Mesenchymal stem cell (in vitro differentiated cells and primary cell): ENCODE data around the gene TSSK3.

Source experiments
- DNase-seq: peaks from one replicate; pipeline ENCODE4 v3.0.0-alpha.2; 2013
- H2AFZ ChIP-seq: one replicate; pipeline ENCODE4 v1.6.1; 2013; ENCODE audit warnings: low read depth, mild to moderate bottlenecking, control low read depth, inconsistent platforms, low read length, moderate library complexity
- H2AK5ac ChIP-seq: 2 replicates; pipeline ENCODE4 v1.6.1; 2013; ENCODE audit warnings: low read length, moderate library complexity, mild to moderate bottlenecking, inconsistent platforms; ENCODE audit not compliant: severe bottlenecking
- H2BK120ac ChIP-seq: one replicate; pipeline ENCODE4 v1.6.1; 2013; ENCODE audit warnings: low read depth, mild to moderate bottlenecking, inconsistent platforms, low read length, moderate library complexity
- H2BK12ac ChIP-seq, 2 experiments: one replicate each; pipeline ENCODE4 v1.6.1; 2013; ENCODE audit warnings: inconsistent platforms in 2 of 2, low read length in 2 of 2, mild to moderate bottlenecking in 2 of 2, moderate library complexity in 2 of 2, control low read depth in 1 of 2
- H2BK15ac ChIP-seq: one replicate; pipeline ENCODE4 v1.6.1; 2013; ENCODE audit warnings: mild to moderate bottlenecking, low read depth, inconsistent platforms; ENCODE audit not compliant: poor library complexity, severe bottlenecking
- H2BK5ac ChIP-seq: 2 replicates; pipeline ENCODE4 v1.6.1; 2013; ENCODE audit warnings: low read depth, mild to moderate bottlenecking, low read length, control low read depth, inconsistent platforms; ENCODE audit not compliant: poor library complexity, severe bottlenecking
- H3K14ac ChIP-seq, 2 experiments: one replicate each; pipeline ENCODE4 v1.6.1; 2013; ENCODE audit warnings: inconsistent platforms in 2 of 2, low read length in 2 of 2, control low read depth in 1 of 2, mild to moderate bottlenecking in 1 of 2, moderate library complexity in 1 of 2
- H3K18ac ChIP-seq, 2 experiments: one replicate each; pipeline ENCODE4 v1.6.1; 2013; ENCODE audit warnings: inconsistent platforms in 2 of 2, low read length in 2 of 2, control low read depth in 1 of 2, low read depth in 1 of 2, mild to moderate bottlenecking in 1 of 2
- H3K23ac ChIP-seq, 2 experiments: one replicate each; pipeline ENCODE4 v1.6.1; 2013; ENCODE audit warnings: inconsistent platforms in 2 of 2, low read length in 2 of 2, mild to moderate bottlenecking in 2 of 2, moderate library complexity in 2 of 2, control low read depth in 1 of 2
- H3K27ac ChIP-seq: 2 replicates; pipeline ENCODE4 v1.5.1; 2013; ENCODE audit warnings: mild to moderate bottlenecking, moderate library complexity, low read length, control low read depth, inconsistent platforms; ENCODE audit not compliant: poor library complexity, severe bottlenecking
- H3K27me3 ChIP-seq, 2 experiments: 2 replicates each; pipeline versions ENCODE4 v1.6.1 to v1.7.0; 2013; ENCODE audit warnings: low read length in 2 of 2, mild to moderate bottlenecking in 2 of 2, moderate library complexity in 2 of 2, control low read depth in 1 of 2, inconsistent platforms in 1 of 2; ENCODE audit not compliant: control insufficient read depth in 1 of 2, insufficient read depth in 1 of 2
- H3K36me3 ChIP-seq, 2 experiments: 2 replicates each; pipeline versions ENCODE4 v1.6.1 to v1.7.0; 2013; ENCODE audit warnings: low read length in 2 of 2, control low read depth in 1 of 2, inconsistent platforms in 1 of 2, low read depth in 1 of 2, mild to moderate bottlenecking in 1 of 2; ENCODE audit not compliant: insufficient read depth in 2 of 2, control insufficient read depth in 1 of 2
- H3K4ac ChIP-seq, 2 experiments: one replicate each; pipeline ENCODE4 v1.6.1; 2013; ENCODE audit warnings: inconsistent platforms in 2 of 2, low read length in 2 of 2, mild to moderate bottlenecking in 2 of 2, moderate library complexity in 2 of 2, control low read depth in 1 of 2, low read depth in 1 of 2
- H3K4me1 ChIP-seq: 2 replicates; pipeline ENCODE4 v1.6.1; 2013; ENCODE audit warnings: low read depth, low read length, control low read depth; ENCODE audit not compliant: control insufficient read depth, insufficient read depth
- H3K4me2 ChIP-seq: 2 replicates; pipeline ENCODE4 v1.6.1; 2013; ENCODE audit warnings: low read length, mild to moderate bottlenecking, inconsistent platforms; ENCODE audit not compliant: poor library complexity, severe bottlenecking
- H3K4me3 ChIP-seq, 2 experiments: 2 replicates each; pipeline versions ENCODE4 v1.5.1 to v1.7.0; 2013; ENCODE audit warnings: low read length in 2 of 2, mild to moderate bottlenecking in 2 of 2, control low read depth in 1 of 2, low read depth in 1 of 2; ENCODE audit not compliant: insufficient read depth in 1 of 2
- H3K79me1 ChIP-seq: replicated peaks from 2 replicates; pipeline ENCODE4 v1.6.1; 2013; ENCODE audit warnings: mild to moderate bottlenecking, control low read depth, low read length, inconsistent platforms; ENCODE audit not compliant: poor library complexity, severe bottlenecking
- H3K9ac ChIP-seq: 2 replicates; pipeline ENCODE4 v1.7.0; 2013; ENCODE audit warnings: mild to moderate bottlenecking, low read length, moderate library complexity
- H3K9me3 ChIP-seq: 2 replicates; pipeline ENCODE4 v1.7.0; 2013; ENCODE audit warnings: mild to moderate bottlenecking, low read length; ENCODE audit not compliant: control insufficient read depth
- H4K8ac ChIP-seq: one replicate; pipeline ENCODE4 v1.6.1; 2013; ENCODE audit warnings: inconsistent platforms, mild to moderate bottlenecking, low read length, moderate library complexity
- H4K91ac ChIP-seq: one replicate; pipeline ENCODE4 v1.6.1; 2013; ENCODE audit warnings: mild to moderate bottlenecking, low read length, inconsistent platforms
- WGBS: methylation state at CpG from one replicate; pipeline ENCODE4 v1.1.7; 2013; ENCODE audit warnings: mixed read lengths; 5-methylcytosine and 5-hydroxymethylcytosine counted together

The TSSK3 gene

GRCh38 chr1:32364836-32365235, 2.5 kb downstream of the TSSK3 start:
- Histone ChIP-seq H3K4ac (no peak overlapping the region), H3K27ac (no peak overlapping the region), H3K4me1 (peaks cover 18% of the 10 kb centered on the region), H3K14ac (no peak overlapping the region), H3K79me1 (peaks cover 6% of the 10 kb centered on the region), H2BK15ac (no peak overlapping the region), H2BK12ac (no peak overlapping the region), H4K8ac (no peak overlapping the region), H3K23ac (no peak overlapping the region), H3K36me3 (peaks cover 66 to 70% of the 10 kb centered on the region in 2 experiments), H2BK5ac (no peak overlapping the region), H2AFZ (no peak overlapping the region), H3K18ac (no peak overlapping the region), H3K4me3 (no peak overlapping the region), H2BK120ac (no peak overlapping the region), H2AK5ac (no peak overlapping the region), H4K91ac (no peak overlapping the region), H3K9me3 (no peaks in the 10 kb centered on the region), H3K27me3 (no peaks in the 10 kb centered on the region), H3K9ac (no peak overlapping the region), H3K4me2 (no peak overlapping the region)
- no peak for DNase-seq
- WGBS = 99% methylated on average over 3 of the region's 5 CpGs

GRCh38 chr1:32365445-32365844, 3.1 kb downstream of the TSSK3 start:
- no peak overlapping the region for H3K23ac ChIP-seq
- no peak overlapping the region for H3K9ac ChIP-seq
- no peak for DNase-seq
- H3K14ac ChIP-seq = no peak overlapping the region
- H2AK5ac ChIP-seq = no peak overlapping the region
- H3K36me3 ChIP-seq = peaks cover 67 to 70% of the 10 kb centered on the region in 2 experiments
- H4K8ac ChIP-seq = no peak overlapping the region
- H3K27me3 ChIP-seq = no peaks in the 10 kb centered on the region
- H3K27ac ChIP-seq = no peak overlapping the region
- no peaks in the 10 kb centered on the region for H3K9me3 ChIP-seq
- WGBS = 97% methylated on average over 6 of the region's 6 CpGs
- H3K18ac ChIP-seq = no peak overlapping the region
- peaks cover 6% of the 10 kb centered on the region for H3K79me1 ChIP-seq
- H2BK12ac ChIP-seq = no peak overlapping the region
- H2BK120ac ChIP-seq = no peak overlapping the region
- peaks cover 17% of the 10 kb centered on the region for H3K4me1 ChIP-seq
- no peak overlapping the region for H4K91ac ChIP-seq
- H3K4ac ChIP-seq = no peak overlapping the region
- H2AFZ ChIP-seq = no peak overlapping the region
- no peak overlapping the region for H2BK15ac ChIP-seq
- no peak overlapping the region for H3K4me3 ChIP-seq
- no peak overlapping the region for H2BK5ac ChIP-seq
- no peak overlapping the region for H3K4me2 ChIP-seq

- H3K4me1 ChIP-seq = peaks cover 3% of the 10 kb centered on the region
- WGBS = 100% methylated on average over 7 of the region's 7 CpGs
- H3K14ac ChIP-seq = no peak overlapping the region
- no peak overlapping the region for H2BK5ac ChIP-seq
- H2AFZ ChIP-seq = no peak overlapping the region
- no peak overlapping the region for H2BK120ac ChIP-seq
- no peak overlapping the region for H3K4ac ChIP-seq
- DNase-seq = no peak
- H3K23ac ChIP-seq = no peak overlapping the region
- no peak overlapping the region for H4K91ac ChIP-seq
- H2BK15ac ChIP-seq = no peak overlapping the region
- no peaks in the 10 kb centered on the region for H3K27me3 ChIP-seq
- no peaks in the 10 kb centered on the region for H3K9me3 ChIP-seq
- H2AK5ac ChIP-seq = no peak overlapping the region
- no peak overlapping the region for H3K9ac ChIP-seq
- H3K18ac ChIP-seq = no peak overlapping the region
- peaks cover 10% of the 10 kb centered on the region for H3K79me1 ChIP-seq
- peaks cover 65 to 87% of the 10 kb centered on the region in 2 experiments for H3K36me3 ChIP-seq
- H3K27ac ChIP-seq = no peak overlapping the region
- H4K8ac ChIP-seq = no peak overlapping the region
- H2BK12ac ChIP-seq = no peak overlapping the region
- no peak overlapping the region for H3K4me2 ChIP-seq
- H3K4me3 ChIP-seq = no peak overlapping the region
Observed at GRCh38 chr1:32367912-32368635, 5.7 kb downstream of the TSSK3 start.

GRCh38 chr1:32372149-32372756, 9.9 kb downstream of the TSSK3 start:
- H3K27ac ChIP-seq = no peak overlapping the region
- no peak overlapping the region for H2AK5ac ChIP-seq
- no peaks in the 10 kb centered on the region for H3K4me1 ChIP-seq
- H2BK15ac ChIP-seq = no peak overlapping the region
- H3K4me3 ChIP-seq = no peak overlapping the region
- 96% methylated on average over 5 of the region's 5 CpGs for WGBS
- H3K79me1 ChIP-seq = peaks cover 19% of the 10 kb centered on the region
- H2AFZ ChIP-seq = no peak overlapping the region
- peak; percentile 28 for DNase-seq
- no peak overlapping the region for H2BK12ac ChIP-seq
- no peak overlapping the region for H2BK120ac ChIP-seq
- no peak overlapping the region for H3K18ac ChIP-seq
- no peaks in the 10 kb centered on the region for H3K27me3 ChIP-seq
- no peak overlapping the region for H3K4me2 ChIP-seq
- H4K91ac ChIP-seq = no peak overlapping the region
- no peaks in the 10 kb centered on the region for H3K9me3 ChIP-seq
- no peak overlapping the region for H2BK5ac ChIP-seq
- no peak overlapping the region for H3K14ac ChIP-seq
- peaks cover 62 to 89% of the 10 kb centered on the region in 2 experiments for H3K36me3 ChIP-seq
- no peak overlapping the region for H3K9ac ChIP-seq
- no peak overlapping the region for H3K4ac ChIP-seq
- no peak overlapping the region for H3K23ac ChIP-seq
- H4K8ac ChIP-seq = no peak overlapping the region
